Activated naive CD4-positive, alpha-beta T cell treated with anti-CD3 and anti-CD28 coated beads, Interleukin-2, amount 50 U/mL, for 16 hours (primary cell): ENCODE measurements around the gene SLC3A2.

ENCODE experiments used
- DNase-seq: peaks from one replicate; pipeline ENCODE4 v3.0.0-alpha.2; 2020

Gene SLC3A2

DNA sequence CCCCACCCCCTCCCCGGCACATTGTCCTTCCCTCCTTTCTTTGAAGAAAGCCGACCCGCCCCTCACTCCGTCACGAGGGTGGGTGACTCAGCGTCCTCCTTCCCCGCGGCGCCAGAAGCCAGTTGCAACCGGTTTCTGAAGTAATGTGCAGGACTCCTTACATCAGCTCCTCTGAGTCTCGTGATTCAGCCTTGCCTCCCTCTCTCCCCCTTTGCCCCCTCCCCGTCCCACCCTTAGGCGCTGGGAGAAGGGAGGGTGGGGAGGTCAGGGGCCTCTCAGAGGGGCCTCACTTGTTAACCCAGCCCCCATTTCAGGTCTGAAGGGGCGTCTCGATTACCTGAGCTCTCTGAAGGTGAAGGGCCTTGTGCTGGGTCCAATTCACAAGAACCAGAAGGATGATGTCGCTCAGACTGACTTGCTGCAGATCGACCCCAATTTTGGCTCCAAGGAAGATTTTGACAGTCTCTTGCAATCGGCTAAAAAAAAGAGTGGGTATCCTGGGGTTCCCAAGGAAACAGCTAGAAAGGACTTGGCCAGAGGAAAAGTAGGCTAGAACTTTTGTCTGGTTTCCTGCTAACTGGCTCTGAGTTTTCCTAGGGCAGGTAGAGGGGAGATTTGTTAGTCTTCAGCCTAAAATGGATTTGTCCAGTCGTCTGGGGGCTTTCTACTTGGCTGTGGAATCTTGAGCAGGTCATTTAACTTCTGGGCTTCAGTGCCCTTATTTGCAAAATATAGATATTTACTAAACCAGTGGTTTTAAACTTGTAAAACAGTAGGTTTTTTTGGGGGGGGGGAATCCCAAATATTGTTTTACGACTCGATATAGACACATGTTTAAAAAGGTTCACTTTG lies 1.1 kb downstream of the SLC3A2 start:
- peak; percentile 96 for DNase-seq

DNA sequence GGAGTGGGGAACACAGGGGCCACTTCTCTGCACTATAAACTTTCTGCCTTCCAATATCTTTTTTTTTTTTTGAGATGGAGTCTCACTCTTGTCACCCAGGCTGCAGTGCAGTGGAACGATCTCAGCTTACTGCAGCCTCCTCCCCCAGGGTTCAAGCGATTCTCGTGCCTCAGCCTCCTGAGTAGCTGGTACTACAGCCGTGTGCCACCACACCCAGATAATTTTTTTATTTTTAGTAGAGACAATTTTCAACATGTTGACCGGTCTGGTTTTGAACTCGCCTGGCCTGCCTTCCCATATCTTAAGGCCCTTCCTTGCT lies 1.7 kb downstream of the SLC3A2 start:
- peak; percentile 29 for DNase-seq

DNA sequence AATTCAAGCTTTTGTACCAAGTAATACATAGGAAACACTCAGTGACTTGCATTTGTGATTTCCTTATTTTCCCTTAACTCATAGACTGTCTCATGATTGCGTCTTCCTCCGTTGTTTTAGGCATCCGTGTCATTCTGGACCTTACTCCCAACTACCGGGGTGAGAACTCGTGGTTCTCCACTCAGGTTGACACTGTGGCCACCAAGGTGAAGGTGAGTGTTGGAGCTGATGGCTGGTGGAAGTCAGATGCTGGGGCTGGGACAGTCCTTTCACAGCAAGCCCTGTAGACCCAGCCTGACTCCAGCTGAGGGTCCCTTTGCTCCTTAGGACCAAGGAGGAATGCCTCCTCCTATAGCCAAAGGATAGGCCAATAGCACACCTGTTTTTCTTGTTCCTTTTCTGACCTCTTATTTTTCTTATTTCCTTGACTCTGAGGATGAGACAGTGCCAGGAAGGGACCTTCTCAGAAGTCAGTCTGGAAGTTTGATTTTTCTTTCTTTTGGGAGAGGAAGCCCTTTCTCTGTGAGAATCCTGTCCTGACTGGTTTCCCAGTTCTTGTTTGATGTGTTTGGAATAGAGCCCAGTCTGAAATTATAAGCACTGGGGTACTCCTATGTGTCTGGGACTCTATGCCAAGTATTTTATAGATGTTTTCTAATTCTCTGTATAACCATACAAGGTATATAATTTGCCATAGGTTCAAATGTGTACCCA lies 2.2 kb downstream of the SLC3A2 start:
- no peak for DNase-seq

- DNase-seq = no peak
Measured at GRCh38 chr11:62883673-62884072, 3.0 kb downstream of the SLC3A2 start.

DNA sequence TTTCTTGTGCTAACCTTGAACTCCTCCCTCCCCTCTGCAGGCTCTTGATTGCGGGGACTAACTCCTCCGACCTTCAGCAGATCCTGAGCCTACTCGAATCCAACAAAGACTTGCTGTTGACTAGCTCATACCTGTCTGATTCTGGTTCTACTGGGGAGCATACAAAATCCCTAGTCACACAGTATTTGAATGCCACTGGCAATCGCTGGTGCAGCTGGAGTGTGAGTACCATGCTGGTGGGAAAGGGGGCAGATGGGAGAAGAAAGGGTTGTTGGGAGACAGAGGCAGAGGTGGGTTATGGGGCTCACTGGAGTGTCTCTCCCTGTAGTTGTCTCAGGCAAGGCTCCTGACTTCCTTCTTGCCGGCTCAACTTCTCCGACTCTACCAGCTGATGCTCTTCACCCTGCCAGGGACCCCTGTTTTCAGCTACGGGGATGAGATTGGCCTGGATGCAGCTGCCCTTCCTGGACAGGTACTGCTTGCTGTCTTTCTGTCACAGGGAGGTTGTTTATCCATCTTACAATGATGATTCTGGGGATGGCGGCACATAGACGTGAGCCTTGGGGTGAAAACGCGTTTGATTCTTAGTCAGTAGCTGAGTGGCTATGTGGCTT lies 4.5 kb downstream of the SLC3A2 start:
- DNase-seq = no peak

DNA sequence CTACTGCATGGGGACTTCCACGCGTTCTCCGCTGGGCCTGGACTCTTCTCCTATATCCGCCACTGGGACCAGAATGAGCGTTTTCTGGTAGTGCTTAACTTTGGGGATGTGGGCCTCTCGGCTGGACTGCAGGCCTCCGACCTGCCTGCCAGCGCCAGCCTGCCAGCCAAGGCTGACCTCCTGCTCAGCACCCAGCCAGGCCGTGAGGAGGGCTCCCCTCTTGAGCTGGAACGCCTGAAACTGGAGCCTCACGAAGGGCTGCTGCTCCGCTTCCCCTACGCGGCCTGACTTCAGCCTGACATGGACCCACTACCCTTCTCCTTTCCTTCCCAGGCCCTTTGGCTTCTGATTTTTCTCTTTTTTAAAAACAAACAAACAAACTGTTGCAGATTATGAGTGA lies 7.7 kb downstream of the SLC3A2 start:
- DNase-seq = no peak

DNA sequence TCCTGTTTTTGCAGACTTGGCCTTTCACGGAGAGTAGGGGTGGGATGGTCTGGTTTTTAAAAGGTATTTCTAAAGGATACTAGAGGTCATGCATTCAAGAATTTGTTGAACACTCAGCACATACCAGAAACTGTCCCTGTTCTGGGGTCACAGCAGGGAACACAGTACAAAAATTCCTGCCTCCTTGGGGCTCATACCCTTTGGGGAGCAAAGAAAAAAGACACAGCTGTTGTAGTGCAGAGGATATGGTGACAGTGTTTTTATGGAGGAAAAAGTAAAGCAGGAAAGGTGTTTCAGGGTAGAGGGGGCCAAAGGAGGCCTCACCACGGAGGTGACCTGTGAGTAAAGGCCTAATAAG lies 8.4 kb downstream of the SLC3A2 start:
- DNase-seq = no peak

- DNase-seq = no peak
Measured at GRCh38 chr11:62889484-62890437, 9.1 kb downstream of the SLC3A2 start.

- DNase-seq = no peak
Measured at GRCh38 chr11:62892077-62892922, 11.6 kb downstream of the SLC3A2 start.

- DNase-seq = no peak
Measured at GRCh38 chr11:62895501-62895900, 14.8 kb downstream of the SLC3A2 start.

DNA sequence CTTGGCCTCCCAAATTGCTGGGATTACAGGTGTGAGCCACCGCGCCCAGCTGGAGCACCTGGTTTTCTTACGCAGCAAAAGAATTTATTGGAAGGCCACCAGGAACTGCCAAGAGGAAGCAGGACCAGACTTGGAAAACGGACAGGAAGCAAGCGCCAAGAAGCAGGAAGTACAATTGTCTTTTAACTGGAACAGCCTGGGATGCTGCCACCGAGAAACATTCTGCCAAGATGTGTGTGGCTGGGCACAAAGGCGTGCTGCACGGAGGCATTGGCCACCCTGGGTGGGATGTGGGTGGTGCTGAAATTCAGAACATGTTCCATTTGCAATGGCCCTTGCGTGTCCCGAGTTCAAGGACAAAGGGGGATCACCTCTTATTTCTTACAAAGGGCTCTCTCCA lies 15.4 kb downstream of the SLC3A2 start:
- DNase-seq = no peak

DNA sequence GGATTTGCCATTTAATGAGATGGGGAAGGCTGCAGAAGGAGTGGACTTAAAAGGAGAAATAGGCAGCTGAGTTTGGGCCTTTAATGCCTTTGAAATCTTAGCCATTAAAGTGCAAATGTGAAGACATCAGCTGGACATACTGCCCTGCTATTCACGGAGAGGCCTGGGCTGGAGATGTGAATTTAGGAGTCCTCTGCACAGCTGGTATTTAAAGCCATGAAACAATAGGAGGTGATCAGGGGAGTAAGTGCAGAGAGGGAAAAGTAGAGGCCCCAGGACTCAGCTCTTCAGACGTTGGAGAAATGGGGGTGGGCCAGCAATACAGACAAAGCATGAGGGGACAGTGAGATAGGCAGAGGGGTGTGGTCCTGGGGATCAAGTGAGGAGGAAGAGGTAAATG lies 16.6 kb downstream of the SLC3A2 start:
- no peak for DNase-seq

DNA sequence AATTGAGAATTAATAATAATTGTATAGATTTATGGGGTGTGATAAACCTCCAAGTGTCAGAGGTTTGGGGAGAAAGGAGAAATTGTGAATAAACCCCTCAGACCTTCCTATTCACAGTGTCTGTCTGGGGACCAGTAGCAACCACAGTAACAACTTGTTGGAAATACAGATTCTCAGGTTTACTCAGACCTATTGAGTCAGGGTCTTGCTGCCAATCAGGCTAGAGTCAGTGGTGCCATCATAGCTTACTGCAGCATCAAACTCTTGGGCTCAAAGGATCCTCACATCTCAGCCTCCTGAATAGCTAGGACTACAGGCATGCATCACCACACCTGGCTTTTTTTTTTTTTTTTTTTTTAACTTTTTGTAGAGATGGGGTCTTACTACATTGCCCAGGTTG lies 17.3 kb downstream of the SLC3A2 start:
- DNase-seq = no peak

GRCh38 chr11:62902932-62903331 lies 22.2 kb downstream of the SLC3A2 start:
- DNase-seq = no peak

DNA sequence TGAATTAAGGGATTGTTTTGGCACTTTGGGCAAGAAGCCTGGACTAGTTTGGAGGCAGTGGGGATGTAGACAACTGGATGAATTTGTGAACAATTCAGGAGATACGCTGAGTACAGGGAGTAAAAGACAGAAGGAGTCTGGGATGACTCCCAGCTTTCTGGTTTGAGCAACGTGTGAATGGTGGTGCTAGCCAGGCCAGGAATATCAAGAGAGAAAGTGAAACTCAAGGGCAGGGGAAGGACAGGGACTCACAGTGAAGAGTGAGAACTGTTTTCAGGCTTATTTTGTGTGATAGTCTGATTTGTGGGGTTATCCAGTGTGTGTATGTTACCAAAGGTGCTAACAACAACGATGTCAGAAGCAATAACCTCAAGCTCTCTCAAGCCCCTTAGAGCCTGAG lies 24.6 kb downstream of the SLC3A2 start:
- no peak for DNase-seq

DNA sequence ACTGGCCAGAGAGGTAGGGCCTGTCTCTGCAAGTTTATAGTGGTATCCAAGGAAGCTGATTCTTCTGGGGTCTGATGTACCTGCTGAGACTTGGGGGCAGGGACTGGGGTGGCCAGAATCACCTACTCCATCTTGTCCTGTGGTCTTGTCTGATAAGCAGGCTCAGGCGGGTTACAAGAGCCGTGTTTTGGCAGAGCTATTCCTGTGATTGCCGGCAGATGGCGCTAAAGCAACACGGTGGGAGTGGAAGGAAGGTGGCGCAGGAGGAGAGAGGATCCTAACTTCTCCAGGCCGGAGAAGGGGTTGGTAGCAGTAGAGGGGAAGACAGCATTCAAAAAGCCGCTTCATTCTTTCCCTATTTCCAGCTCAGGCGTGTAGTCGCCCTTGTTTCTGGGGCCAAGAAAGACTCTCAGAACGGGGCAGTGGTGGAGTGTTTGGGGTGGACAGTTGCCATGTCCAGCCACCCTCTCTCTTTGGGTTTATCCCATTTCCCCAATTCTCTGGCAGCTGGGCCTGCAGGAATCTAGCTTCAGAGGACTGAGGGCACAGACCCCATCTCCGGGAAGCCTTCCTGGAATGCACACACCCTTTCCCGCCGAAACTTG lies 25.3 kb downstream of the SLC3A2 start:
- DNase-seq = peak; percentile 71

DNA sequence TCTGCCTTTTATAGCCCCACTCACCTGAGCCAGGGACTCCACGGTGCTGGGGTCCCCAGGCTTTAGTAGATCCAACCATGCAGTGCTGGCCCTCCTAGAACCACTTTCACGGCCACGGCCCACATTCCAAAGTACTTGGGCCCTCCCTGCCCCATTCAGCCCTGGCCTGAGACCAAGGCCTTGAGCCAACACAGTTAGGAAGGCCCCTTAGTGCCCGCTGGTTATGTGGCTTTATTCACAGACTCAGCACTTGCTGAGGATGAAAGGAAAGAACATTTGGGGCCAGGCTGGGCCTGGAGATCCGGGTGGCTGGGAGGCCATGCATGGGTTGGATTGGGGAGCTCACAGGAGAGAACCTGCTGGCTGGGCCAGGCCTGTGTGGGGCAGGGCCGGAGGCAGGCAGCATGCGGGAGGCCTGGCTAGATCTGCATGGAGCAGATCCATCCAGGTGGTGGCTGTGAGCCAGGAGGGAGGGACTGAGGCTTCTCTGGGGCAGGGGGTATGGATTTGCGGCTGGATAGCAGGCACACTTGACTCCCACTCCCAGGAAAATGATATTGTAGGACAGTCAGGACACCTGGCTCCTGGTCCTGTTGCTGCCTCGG lies 27.9 kb downstream of the SLC3A2 start:
- DNase-seq = no peak

DNA sequence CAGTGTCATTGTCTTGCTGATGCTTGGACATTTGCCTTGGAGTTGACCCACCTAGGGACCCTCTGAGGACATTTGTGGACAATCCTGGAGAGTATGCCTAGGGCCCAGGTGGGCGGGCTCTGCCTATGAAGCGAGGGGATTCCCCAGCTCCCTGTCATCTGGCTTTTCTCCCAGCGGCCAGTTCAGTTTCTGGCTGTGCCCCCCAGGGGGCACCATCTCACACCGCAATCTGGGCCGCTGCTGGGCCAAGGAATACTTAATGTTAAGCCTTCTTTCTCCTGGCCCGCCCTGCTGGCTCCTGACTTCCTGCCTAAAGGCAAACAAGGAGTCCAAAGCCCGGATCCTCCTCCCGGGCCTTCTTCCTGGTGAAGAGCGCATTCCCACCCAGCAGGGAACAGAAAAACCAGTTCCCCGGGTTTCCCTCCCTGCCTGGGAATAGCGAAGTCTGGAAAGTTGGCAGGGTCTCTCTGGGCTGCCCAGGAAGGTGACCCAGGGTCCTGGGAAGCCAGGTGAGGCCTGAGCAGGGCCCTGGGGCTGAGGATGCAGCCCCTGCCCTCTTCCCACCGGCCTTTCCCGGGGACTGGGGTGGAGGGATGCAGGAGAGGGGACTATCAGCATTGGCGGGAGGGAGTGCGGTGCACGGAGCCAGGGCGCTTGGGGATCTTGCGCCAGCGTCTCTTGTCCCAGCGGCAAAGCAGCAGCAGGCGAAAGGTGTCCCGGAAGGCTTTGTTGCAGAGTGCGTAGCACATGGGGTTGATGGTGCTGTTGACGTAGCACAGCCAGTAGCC lies 28.6 kb downstream of the SLC3A2 start:
- peak; percentile 29 for DNase-seq

DNA sequence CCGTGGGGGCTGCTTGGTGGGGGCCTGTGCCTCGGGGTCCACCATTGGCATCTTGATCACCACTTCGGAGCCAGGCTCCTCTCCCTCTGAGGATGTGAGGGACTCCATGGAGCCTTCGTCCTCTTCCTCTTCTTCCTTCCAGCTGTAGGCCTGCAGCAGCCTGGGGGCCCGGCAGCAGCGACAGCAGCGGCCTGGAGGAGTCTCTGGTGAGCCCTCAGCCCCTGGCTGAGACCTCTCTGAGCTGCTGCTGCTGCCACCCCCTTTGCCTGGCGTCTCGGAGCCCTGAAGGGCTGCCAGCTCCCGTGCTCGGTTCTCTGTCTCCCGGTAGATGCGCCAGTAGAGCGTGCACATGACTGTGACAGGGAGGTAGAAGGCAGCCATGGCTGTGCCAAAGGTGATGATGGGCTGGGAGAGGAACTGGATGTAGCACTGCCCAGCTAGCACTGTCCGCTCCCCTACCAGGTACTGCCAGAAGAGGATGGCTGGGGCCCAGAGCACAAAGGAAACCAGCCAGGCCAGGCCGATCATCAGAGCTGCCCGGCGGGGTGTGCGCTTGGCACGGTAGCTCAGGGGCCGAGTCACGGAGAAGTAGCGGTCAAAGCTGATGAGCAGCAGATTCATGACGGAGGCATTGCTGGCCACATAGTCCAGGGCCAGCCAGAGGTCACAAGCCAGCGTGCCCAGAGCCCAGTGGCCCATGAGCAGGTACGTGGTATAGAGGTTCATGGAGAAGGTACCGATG lies 29.6 kb downstream of the SLC3A2 start:
- DNase-seq = no peak
